NCI-H128 (cell line): Measurements from ENCODE around the gene GPR17.

Experiments used
- DNase-seq: peaks from one replicate; lab custom pipeline; 2025; ENCODE audit not compliant: unreplicated experiment; lab: John Stamatoyannopoulos, UW

Gene GPR17, protein sequence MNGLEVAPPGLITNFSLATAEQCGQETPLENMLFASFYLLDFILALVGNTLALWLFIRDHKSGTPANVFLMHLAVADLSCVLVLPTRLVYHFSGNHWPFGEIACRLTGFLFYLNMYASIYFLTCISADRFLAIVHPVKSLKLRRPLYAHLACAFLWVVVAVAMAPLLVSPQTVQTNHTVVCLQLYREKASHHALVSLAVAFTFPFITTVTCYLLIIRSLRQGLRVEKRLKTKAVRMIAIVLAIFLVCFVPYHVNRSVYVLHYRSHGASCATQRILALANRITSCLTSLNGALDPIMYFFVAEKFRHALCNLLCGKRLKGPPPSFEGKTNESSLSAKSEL

DNA sequence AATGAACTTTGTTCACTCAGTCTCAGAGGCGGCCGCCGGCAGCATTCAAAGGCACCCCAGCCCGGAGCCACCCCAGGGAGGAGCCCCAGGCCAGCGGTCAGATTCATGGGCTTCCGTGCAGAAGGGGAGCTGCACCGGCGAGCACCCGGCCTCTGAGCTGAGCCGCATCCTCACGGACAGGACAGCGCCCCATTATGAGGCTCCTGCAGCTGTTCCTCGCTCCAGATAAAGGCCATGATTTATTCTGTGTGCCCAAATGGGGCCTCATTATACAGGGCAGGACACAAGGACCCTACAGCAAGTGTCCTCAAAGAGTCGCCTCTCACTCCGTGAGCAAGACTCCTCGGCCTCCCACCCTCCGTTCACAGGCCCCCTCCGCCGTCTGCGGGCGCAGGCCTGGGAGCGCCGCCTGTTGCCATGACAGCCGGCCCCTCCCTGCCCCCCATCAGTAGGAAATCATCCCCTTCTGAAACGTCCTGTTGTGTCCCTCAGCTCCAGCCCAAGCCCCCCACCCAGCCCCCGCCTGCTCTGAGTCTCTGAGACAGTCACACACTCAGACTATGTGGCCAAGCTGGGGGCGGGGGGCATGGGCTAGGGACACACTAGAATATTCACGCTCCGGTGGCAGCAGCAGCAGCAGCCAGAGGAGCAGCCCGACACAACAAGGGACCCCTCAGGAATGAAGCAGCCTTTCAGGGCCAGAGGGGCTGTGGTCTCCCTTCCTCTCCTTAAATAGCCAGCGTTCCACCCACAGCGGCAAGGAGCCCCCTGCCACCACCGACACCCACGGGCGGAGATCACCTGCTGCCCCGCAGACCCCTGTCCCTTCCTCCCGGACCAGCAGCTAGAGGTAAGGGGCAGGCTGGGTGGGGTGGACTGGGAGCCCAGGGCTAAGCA lies at the start of gene GPR17:
TSS of gene GPR17 (plus strand) at position 759 of the 897 bp plus-strand sequence. CDS start 4,583 bp downstream, outside the sequence.
- no peak for DNase-seq

DNA sequence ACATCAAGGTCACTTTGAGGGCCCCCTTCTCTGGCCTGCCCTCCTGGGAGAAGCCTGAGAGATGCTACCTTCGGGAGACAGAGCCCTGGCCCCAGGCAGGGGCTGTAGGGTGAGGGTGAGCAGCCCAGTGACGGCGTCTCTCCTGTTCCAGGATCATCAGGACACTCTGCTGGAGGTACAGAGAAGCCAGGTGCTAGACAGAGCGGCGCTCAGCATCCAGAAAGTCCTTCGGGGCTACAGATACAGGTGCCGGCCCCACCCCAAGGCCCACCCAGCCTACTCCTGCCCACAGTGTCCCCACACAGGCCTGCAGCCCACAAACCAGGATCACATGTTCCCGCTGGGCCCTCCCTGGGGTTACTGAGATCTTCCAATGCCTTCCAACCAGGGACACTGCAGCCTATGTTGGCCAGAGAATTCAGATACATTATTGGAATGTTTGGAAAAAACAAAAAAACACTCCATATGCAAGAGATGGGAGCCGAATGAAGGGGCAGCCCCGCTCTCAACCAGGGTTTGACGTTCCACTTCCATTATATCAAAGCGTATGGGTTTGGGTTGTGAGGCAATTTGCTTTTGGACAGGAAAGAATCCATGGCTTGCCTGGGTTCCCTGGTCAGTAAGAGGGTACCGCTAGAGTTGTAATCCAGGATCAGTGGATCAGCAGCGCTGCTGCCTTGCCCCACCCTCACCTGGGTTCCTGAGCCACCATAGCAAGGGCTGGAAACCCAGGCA lies 49.5 kb upstream of the GPR17 start:
- DNase-seq, result no peak

DNA sequence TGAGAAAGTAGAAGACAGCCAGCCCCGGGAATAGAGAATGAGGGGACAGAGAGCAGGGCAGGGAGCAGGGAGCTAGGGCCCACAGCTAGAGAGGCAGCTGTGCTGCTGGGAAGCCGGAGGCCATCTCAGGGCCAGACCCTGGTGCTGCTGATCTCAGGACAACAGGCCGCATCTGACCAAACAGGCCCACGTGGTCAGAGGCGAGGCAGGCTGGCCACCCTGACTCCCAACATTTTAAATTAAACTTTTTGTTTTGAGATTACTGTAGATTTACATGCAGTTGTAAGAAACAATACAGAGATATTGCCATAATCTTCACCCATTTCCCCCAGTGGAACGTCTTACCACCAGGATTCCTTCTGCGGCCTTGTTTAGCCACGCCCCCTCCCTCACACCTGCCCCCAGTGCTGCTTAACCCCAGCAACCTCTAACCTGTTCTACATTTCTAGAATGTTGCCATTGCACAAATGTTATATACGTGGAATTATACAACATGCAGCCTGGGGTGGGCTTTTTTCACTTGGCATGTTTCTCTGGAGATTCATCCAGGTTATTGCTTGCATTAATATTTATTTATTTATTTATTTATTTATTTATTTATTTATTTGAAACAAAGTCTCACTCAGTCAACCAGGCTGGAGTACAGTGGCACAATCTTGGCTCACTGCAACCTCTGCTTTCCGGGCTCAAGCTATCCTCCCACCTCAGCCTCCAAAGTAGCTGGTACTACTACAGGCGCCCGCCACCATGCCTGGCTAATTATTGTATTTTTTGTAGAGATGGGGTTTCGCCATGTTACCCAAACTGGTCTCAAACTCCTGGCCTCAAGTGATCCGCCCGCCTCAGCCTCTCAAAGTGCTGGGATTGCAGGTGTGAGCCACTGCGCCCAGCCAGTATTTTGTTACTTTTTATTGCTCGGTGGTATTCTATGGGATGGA lies 48.6 kb upstream of the GPR17 start:
- DNase-seq, result no peak

DNA sequence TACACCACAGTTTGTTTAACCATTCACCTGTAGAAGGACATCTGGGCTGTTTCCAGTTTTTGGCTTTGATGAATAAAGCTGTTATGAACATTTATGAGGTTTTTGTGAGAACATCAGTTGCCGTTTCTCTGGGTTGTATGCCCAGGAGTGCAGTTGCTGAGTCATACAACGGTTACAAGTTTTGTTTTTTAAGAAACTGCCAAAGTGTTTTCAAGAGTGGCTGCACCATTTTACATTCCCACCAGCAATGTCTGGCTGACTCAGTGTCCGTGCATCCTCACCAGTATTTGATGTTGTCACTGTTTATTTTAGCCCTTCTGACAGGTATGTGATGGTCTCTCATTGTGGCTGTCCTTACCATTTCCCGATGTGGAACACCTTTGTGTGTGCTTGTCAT lies 48.0 kb upstream of the GPR17 start:
- DNase-seq, result no peak

DNA sequence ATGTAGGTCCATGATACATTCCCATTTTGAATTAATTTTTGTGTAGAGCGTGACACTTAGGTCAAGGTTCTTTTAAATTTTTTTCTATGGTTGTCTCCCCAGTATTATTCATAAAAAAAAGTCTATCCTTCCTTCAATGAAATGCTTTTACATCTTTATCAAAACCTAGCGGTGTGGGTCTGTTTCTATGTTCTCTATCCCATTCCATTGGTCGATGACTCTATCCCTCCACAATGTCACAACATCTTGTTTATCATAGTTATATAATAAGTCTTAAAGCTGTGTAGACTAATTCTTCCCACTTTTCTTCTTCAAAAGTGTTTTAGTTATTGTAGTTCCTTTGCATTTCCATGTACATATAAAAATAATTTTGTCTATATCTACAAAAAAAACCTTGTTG lies 47.2 kb upstream of the GPR17 start:
- DNase-seq, result no peak

DNA sequence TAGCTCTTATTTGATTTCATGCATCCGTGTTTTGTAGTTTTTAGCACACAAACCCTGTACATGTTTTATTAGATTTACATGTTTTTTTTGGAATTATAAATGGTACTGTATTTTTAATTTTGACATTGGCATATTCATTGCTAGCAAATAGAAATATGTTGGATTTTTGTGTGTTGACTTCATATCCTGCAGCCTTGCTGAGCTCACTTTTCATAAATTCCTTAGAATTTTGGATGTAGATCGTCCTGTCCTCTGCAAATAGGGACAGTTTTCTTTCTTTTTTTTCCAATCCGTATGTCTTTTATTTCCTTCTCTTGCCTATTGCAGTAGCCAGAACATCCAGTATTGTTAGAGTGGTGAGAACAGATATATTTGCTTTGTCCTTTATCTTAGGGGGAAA lies 46.7 kb upstream of the GPR17 start:
- no peak for DNase-seq

DNA sequence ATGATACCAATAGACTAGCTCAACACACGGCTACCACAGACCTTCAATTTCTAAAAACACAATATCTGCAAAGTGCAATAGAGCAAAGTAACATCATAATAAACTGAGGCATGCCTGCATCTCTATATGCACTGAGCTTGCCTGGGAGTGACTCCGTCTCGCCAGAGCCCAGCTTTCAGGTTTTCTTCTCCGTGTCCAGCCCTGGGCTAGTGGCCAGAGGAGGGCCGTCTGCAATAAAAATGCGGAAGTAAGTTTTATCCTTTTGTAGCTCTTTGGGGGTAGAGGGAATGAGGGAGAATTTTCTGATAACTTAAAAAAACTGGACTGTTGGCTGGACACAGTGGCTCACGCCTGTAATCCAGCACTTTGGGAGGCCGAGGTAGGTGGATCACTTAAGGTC lies 41.0 kb upstream of the GPR17 start:
- no peak for DNase-seq

DNA sequence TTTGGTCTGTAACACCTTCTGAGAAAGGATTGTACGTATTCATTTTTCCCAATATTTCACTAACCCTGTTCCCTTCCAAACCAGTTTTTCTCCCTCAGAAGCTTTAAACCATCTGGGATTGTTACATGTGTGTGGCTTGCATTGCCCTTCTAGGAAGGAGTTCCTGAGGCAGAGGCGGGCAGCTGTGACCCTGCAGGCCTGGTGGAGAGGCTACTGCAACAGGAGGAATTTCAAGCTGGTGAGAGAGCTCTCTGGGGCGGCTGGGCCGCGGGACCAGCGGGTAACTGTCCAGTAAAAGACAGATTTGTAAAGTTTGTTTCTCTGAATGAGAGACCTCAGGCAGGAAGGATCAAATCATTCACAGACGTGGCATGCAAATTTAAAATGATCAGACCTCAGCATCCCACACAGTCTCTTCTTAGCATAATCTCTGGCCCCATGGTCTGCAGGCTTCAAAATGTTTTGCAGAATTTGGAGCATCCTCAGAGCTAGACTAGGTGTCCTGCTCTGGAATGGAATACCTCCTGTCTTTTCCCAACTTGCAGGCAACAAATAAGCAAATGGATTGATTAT lies 40.2 kb upstream of the GPR17 start:
- DNase-seq, result no peak

DNA sequence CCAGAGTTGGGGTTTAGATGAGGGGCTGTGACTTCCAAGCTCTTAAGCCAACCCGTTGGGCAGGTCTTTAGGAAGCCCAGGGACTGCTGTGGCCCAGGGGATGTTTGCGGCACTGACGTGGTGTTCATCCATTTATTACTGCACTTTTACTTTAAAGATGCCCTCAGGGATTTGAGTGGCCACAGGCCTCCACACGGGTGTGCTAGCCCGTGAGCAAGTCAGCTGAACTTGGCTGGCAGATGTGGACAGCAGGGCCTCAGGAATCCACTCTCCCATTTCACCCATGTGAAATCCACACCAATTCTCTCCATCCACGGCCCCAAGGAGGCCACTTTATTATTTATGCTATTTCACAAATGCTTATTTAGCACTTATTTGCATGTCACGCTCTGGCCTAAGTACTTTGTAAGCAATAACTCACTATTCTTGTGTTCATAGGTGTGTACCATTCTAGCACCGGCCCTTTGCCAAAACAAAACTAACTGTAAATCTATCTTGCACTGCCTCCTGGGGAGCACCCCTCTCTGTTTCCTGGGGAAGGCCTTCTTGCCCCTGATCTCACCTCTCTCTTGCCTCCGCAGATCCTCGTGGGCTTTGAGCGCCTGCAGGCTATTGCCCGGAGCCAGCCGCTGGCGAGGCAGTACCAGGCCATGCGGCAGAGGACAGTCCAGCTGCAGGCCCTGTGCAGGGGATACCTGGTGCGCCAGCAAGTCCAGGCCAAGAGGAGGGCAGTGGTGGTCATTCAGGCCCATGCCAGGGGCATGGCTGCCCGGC lies 39.1 kb upstream of the GPR17 start:
- no peak for DNase-seq

DNA sequence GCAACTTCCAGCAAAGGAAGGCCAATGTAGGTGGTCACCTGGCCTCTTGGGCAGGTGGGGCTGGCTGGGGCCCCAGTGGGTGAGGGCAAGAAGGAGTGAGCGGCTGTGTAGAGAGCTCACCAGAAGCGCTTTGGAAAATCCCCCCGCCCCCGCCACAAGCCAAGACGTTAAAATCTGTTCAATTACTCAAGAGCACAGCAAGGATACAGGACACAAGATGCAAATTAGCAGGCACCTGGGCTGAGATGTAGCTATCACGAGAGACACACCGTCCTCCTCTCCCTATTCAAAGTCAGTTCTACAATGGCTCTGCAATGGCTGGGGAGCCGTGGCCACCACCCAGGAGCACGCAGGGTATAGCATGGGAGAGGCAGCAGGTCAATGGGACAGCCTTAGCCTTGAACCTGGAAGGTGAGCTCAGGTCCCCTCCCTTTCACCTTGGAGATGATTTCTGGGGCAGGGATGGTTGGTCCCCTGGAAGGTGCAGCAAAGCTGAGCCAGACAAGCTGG lies 38.5 kb upstream of the GPR17 start:
- no peak for DNase-seq

DNA sequence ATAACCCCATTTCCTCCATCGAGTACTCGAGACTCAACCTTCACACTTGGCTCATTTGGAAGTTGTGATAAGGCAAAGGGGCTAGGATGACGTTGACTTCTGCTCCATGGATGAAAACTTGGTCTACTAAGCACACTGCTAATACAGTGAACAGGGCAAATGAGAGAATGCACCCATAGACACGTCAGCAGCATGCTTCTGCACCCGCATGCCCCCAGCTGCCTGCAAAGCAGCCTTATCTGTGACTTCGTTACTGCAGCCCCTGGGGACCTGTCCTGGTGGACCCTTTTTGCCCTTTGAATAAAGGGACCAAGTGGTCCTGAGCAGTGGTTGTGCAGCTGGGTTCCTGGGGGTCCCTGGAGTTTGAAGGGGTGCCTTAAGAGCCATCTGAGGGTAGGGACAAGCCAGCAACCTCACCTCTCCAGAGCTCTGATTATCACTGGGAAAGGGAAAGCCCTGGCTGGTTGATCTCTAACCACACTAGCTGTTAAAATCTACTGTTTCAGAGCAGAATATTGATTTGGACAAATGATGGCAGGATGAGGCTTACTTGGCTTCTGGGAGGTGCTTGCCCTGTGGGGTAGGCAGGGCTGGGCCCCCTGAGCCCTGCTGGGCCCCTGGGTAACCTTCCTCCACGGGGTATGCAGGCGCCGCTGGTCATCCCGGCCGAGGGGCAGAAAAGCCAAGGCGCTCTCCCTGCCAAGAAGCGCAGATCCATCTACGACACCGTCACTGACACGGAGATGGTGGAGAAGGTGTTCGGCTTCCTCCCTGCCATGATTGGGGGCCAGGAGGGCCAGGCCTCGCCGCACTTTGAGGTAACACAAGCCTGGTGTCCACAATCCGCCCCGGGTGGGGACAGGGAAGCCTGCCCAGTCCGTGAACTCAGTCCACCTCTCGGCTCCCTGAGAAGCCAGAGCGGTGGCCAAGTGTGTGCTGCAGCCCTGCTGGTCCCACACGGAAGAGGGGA lies 37.6 kb upstream of the GPR17 start:
- DNase-seq, result no peak

DNA sequence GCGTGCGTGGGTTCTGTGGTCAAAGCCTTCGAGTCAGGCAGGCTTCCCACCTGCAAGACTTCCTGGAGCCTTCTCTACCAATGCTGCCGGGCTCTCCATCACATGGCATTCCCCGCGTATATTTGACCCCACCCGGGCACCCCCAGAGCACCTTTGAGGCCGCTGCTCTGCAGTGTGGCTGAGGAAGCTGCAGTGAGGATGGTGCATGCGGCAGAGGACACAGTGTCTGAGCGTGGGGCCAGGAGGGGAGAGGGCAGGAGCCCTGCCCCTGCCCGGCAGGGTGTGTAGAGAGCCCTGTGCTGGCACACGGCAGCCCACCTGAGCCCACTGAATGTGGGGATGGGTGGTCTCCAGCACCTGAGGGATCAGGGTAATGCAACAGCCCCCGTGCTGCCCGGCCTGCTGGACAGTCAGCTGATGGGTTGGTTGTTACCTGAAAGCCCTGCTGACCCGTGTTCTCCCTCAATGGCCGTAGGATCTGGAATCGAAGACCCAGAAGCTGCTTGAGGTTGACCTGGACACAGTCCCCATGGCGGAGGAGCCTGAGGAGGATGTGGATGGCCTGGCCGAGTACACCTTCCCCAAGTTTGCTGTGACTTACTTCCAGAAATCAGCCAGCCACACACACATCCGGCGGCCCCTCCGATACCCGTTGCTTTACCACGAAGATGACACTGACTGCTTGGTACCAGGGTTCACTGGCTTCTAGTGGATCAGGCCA lies 36.8 kb upstream of the GPR17 start:
- DNase-seq, result no peak

DNA sequence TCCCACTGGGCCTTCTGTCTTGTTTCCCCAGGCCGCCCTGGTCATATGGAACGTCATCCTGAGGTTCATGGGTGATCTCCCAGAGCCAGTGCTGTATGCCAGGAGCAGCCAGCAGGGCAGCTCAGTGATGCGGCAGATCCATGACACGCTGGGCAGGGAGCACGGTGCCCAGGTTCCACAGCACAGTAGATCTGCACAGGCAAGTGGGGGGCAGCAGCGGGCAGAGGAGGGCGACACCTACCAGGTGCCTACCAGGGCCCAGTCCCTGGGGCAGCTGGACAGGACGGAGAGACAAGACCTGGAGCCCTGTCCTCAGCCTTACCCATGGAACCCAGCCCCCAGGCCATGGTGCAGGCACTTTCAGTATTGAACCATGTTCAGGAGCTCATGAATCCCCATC lies 36.1 kb upstream of the GPR17 start:
- no peak for DNase-seq

DNA sequence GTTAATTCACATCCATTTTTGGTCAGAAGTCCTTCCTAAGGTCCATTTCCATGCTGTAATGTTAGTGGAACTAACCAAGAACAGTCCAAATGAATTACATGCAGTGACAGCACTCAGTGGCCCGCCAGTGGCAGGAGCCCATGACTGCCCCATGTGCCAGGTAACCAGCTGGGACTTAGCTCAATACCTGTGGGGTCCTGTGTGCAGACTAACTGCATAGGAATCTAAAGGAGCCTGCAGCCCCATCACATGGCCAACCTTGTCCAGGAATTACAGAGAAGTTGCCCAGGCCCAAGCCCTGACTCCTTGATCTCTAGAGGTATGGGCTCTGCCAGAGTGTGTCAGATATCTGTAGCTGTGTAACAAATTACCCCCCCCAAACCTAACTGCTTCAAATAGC lies 35.4 kb upstream of the GPR17 start:
- no peak for DNase-seq

DNA sequence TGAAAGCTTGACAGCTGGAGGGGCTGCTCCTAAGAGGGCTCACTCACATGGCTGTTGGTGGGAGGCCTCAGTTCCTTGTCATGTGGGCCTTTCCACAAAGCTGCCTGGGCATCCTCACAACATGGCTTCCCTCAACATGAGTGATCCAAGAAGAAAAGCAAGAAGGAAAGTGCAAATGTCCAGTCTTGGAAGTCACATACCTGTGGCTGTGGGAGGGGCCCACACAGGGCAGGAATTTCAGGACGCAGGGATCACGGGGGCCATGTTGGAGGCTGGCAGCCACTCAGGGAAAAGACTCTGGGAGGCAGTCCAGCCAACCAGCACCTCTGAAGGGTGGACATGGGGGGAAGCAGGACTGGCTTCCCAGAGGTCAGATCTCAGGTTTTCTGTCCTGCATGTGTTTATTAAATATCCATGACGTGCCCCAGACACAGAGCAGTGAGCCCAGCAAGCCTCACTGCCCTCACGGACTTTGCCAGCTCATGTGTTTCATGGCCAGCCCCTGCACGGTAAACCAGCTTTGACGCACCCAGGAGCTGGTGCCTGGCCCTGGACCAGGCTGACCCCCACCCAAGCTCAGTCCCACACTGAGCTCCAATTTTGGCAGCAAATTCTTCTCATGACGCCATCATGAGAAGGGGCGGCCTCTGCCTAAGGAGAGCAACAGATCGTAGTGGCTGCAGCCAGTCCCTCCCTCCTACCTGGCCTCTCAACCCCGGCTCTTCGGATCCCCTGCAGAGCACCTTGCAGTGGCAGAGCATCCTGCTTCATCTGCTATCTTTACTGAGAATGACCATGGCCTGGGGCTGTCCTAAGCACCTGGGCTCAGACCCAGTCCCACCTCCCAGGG lies 34.7 kb upstream of the GPR17 start:
- DNase-seq, result no peak

DNA sequence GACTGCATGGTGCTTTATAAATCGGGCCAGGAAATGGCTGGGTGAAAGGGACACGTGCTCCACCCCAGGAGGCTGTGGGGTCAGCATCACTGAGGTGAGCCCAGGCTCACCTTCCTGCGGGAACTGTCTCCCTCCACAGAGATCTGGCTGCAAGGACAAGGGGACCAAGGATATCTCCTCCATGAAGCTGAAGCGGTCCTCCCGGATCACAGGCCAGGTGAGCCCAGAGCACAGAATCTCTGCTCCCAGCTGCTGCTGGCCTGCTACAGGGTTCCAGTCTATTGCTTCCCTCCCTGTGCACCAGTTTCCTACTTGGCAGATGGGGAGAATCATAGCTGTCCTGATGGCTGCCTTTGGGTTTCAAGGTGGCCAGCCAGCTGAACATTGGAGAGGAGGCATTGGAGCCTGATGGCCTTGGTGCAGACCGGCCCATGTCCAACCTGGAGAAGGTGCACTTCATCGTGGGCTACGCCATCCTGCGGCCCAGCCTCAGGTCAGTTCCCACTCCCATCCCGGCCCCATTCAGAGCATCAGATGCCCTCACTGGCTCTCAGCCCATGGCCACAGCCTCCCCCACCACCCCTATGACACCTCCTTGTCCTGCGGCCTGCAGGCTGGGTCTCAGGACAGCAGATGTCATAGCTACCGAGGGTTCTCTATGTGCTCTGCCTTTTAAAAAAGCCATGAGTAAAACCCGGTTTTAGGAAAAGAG lies 33.7 kb upstream of the GPR17 start:
- DNase-seq, result no peak
